Ramos (cell line): ENCODE measurements around the gene DNASE1L2.

ENCODE experiments used
- in situ Hi-C: fragments of 300-500 bp; cut with MboI; formaldehyde crosslinking; loops from one replicate; pipeline ENCODE4 v1.14.3; 2022; ENCODE audit warnings: low sequenced_read_pairs; ENCODE audit not compliant: unreplicated experiment

The DNASE1L2 gene

DNA sequence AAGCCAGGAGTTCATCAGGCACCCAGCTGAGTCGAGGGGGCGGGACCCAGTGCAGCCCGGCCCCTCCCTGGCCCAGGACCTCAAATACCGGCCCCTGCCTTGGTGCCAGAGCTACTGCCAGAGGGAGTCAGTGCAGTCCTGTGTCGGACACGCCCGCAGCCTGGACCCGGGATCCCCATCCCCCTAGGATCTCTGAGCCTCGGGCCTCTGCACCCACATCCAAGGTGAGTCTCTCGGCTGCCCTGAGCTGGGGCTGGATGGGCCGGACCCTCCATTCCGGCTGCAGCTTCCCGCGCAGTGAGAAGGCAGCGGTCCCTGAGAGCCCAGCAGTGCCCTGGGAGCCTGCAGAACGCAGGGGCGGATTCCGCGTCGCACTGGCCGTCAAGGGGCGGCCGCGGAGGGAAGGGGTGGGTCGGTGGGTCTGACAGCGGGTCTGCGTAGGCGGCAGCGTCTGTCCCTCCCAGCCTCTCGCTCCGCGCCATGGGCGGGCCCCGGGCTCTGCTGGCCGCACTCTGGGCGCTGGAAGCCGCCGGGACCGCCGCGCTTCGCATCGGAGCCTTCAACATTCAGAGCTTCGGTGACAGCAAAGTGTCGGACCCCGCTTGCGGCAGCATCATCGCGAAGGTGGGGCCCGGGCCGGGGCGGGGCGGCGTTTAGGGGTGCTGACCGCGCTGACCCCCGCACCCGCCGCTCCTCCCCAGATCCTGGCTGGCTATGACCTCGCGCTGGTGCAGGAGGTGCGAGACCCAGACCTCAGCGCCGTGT lies at the start of gene DNASE1L2:
TSS of gene DNASE1L2 (plus strand) at position 108 of the 765 bp plus-strand sequence. CDS start at position 481, 373 bp downstream.
- in situ Hi-C loops = no loop called here

GRCh38 chr16:2186505-2186904 lies 49.7 kb upstream of the DNASE1L2 start:
- in situ Hi-C loops = no loop called here

DNA sequence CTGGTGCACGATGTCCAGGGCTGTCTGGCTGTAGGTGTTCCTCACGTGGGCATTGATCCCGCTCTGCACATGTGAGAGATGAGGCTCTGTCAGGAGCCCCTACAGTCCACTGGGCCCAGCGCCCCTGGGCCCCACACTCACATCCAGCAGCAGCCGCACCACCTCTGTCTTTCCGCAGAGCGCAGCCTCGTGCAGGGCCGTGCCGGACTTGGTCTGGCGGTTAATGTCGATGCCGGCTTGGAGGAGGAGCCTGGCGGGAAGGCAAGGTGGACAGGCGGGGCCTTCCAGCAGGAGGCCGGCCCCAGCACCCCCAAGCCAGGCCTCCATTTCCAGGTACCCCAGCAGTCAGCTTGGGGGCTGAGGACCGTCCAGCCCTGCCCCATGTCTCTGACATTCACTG lies 49.0 kb upstream of the DNASE1L2 start:
- in situ Hi-C loops = no loop called here

DNA sequence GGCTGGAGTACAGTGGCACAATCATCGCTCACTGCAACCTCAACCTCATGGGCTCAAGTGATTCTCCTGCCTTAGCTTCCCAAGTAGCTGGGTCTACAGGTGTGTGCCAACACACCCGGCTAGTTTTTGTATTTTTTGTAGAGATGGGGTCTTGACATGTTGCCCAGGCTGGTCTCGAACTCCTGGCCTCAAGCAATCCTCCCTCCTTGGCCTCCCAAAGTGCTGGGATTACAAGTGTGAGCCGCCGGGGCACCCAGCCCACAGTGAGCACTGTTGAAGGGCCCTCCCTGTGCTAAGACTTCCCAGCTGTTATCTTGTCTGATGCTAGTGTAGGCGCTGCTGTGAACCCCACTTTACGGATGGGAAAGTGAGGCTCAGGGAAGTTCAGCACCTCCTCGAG lies 47.8 kb upstream of the DNASE1L2 start:
- in situ Hi-C loops = no loop called here

GRCh38 chr16:2189252-2189893 lies 46.9 kb upstream of the DNASE1L2 start:
- in situ Hi-C loops = no loop called here

- in situ Hi-C loops = no loop called here
Measured at GRCh38 chr16:2190002-2190658, 46.1 kb upstream of the DNASE1L2 start.

- in situ Hi-C loops = no loop called here
Measured at GRCh38 chr16:2190659-2191445, 45.4 kb upstream of the DNASE1L2 start.

- in situ Hi-C loops = no loop called here
Measured at GRCh38 chr16:2191446-2191706, 44.9 kb upstream of the DNASE1L2 start.

DNA sequence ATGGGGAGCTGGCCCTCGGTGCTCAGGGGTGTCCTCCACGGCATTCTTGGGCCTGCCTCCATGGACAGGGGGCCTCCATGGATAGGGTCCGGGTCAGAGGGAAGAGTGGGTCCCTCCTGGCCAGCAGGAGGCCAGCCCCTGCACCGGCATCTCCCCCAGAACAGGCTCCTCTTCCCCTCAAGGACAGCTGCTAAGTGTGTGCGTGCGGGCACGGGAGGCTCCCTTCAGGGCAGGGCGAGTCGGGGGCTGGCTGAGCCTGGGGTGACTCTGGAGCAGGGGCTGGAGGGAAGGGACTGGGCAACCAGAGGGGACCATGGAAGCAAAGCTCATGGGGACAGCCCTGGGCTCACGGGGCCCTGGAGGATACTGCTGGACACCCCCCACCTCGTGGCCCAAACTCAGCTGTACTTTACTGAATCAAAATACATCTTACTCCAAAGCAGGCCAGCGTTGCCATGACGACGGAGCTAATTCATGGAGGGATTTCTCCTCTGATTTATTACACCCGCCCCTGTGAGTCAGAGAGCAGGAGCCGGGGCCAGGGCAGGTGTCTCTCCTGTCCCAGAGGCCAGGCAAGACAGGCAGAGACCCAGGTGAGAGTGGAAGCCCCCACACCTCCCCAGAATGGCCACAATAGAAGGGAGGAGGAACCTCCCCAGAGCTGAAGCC lies 41.9 kb upstream of the DNASE1L2 start:
- in situ Hi-C loops = no loop called here

DNA sequence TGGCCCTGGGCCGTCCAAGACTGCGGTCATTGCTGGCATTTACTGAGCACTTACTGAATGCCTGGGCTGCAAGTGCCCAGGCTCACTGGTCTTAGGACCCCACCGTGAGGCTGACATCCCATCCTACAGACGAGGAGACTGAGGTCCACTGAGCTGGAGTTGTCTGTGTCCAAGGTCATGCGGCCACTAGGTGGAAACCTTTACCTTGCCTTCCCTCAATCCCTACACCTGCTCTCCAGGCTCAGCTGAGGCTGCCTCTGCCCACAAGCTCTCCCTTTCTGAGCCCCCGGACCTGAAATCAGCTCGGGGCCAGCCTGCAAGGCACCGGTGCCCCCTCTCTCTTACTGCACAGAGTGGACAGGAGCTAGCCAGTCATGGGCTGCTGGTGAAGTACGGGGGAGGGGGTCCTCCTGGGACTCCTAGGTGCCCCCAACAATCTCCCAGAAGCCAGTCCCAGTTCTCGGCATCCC lies 41.4 kb upstream of the DNASE1L2 start:
- in situ Hi-C loops = no loop called here

DNA sequence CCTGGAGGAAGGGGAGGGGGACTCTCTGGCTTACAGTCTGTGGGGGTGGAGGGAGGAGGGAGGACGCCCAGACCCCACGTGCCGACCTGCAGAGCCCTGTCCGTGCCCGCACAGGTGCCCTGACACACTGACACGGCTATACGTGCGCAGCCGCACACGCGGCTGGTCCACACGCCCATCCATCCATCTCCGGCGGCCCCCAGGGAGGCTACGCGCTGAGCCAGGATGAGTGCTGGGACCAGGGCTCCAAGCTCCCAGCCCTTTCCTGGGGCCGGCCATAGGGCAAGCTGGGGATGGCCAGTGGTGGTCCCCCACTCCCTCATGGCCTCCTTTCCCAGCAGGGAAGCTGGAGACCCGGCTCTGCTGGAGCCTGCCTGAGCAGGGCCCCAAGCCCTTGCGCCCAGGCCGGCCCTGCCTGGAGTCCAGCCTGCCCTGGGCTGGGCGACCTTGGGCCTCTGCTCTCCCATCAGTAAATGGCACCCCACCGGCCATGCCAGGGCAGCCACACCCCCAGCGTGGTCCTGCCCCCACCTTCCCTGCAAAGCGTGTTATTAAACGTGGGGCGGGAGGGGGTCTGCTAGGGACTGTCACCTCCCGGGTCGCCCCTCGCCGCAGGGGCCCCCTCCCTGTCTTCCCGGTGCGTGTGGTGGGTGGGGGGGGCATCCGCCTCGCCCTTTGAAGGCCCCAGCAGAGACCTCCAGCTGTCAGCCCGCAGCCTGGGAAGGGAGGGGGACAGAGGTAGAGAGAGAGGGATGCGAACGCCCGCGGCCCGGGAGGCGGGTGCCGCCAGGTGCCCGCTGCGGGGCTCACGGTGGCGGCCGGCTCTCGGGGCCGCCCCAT lies 40.7 kb upstream of the DNASE1L2 start:
- in situ Hi-C loops = no loop called here

- in situ Hi-C loops = no loop called here
Measured at GRCh38 chr16:2196162-2196980, 39.9 kb upstream of the DNASE1L2 start, which contains the start of gene CASKIN1. Gene CASKIN1 (minus strand): TSS chr16:2196605. CDS start chr16:2196432, 173 bp downstream.

GRCh38 chr16:2196981-2197511 lies 39.2 kb upstream of the DNASE1L2 start:
- in situ Hi-C loops = no loop called here

- in situ Hi-C loops = no loop called here
Measured at GRCh38 chr16:2197765-2198164, 38.5 kb upstream of the DNASE1L2 start.

- in situ Hi-C loops = no loop called here
Measured at GRCh38 chr16:2198283-2198682, 38.0 kb upstream of the DNASE1L2 start.

- in situ Hi-C loops = no loop called here
Measured at GRCh38 chr16:2199095-2199494, 37.1 kb upstream of the DNASE1L2 start.

- in situ Hi-C loops = no loop called here
Measured at GRCh38 chr16:2199621-2200139, 36.6 kb upstream of the DNASE1L2 start.

DNA sequence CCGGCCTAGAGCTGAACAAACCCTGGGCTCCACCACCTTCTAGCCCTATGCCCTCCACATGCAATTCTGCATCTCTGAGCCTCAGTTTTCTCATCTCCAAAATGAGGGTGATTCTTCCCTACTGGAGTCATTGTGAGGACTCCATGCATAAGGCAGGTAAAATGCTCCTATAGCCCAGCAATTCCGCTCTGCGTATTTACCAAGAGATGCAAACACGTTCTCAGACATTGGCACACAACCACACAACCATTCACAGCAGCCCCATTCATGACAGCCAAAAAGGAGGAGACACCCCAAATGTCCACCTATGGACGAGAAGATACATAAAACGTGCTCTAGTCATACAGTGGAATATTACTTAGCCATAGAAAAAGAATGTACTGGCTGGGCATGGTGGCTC lies 35.9 kb upstream of the DNASE1L2 start:
- in situ Hi-C loops = no loop called here
